Right lobe of liver (tissue), 6 donors: ENCODE measurements around the gene CLPSL2. TPM values are rescaled to one million over a fixed set of nuclear protein-coding genes. Genes with fewer than 3 reads are reported as not detected.

ENCODE experiments used
- ATAC-seq, 4 donors: fragments of 200-7000 bp; cut with Tn5 transposase; one replicate each; pipeline ENCODE4 v1.9.1; 2020; ENCODE audit warnings: mild to moderate bottlenecking in 4 of 4, moderate library complexity in 4 of 4
- DNase-seq, 3 donors: peaks; one replicate each; pipeline ENCODE4 v3.0.0-alpha.2; 2020
- H3K27ac ChIP-seq, 3 donors: fragments of 200-600 bp; one replicate each; pipeline ENCODE4 v1.8.0; 2022
- H3K27me3 ChIP-seq, 2 donors: fragments of 200-600 bp; one replicate each; pipeline ENCODE4 v1.8.0; 2022
- H3K36me3 ChIP-seq, 4 donors: fragments of 200-600 bp; sonication (generic) in 1 of 4; one replicate each; pipeline versions ENCODE4 v1.5.1 to v1.8.0; 2017 to 2022; ENCODE audit warnings: control low read depth in 1 of 4
- H3K4me1 ChIP-seq, 4 donors: fragments of 200-600 bp; sonication (generic) in 1 of 4; one replicate each; pipeline versions ENCODE4 v1.5.1 to v1.8.0; 2017 to 2022; ENCODE audit warnings: control low read depth in 1 of 4
- H3K4me3 ChIP-seq, 3 donors: fragments of 200-600 bp; one replicate each; pipeline ENCODE4 v1.8.0; 2022
- H3K9me3 ChIP-seq, 4 donors: fragments of 200-600 bp; sonication (generic) in 1 of 4; one replicate each; pipeline versions ENCODE4 v1.5.1 to v1.8.0; 2017 to 2022; ENCODE audit warnings: control low read depth in 1 of 4
- CTCF ChIP-seq, 4 donors: fragments of 200-600 bp in 3 of 4; fragments of 450-650 bp in 1 of 4; IDR thresholded peaks; one replicate each; pipeline versions ENCODE4 v1.5.1 to v1.8.0; 2016 to 2022; ENCODE audit warnings: antibody characterized with exemption in 4 of 4, mild to moderate bottlenecking in 2 of 4
- POLR2A ChIP-seq: fragments of 450-650 bp; IDR thresholded peaks from one replicate; pipeline ENCODE4 v1.6.1; 2017; ENCODE audit warnings: antibody characterized with exemption, mild to moderate bottlenecking
- WGBS: methylation state at CpG from one replicate; pipeline ENCODE4 v1.1.6; 2018; ENCODE audit warnings: low coverage, low lambda C conversion rate; ENCODE audit not compliant: insufficient coverage; ENCODE audit errors: missing lambda C conversion rate; 5-methylcytosine and 5-hydroxymethylcytosine counted together
- intact Hi-C, 2 donors: fragments of 100-400 bp; cut with DNase I; formaldehyde crosslinking; loops; one replicate each; pipeline versions ENCODE4 v1.11.2 to v1.14.1; 2022
- long read RNA-seq: library from polyadenylated mRNA; unstranded; transcript quantifications from one replicate; pipeline ENCODE4 v2.0.0, GENCODE V29; 2019
- total RNA-seq, 6 experiments: library from RNA; depleted of rRNA in 2 of 6; stranded (reverse); fragments of >200 nt in 2 of 6; fragmentation: NEBNext Ultra II Directional in 3 of 6; extraction: Animal tissue kit (Norgen Biotek cat#: 25700) in 3 of 6; gene quantifications; one replicate each; pipeline versions ENCODE4 v1.1.0 to v1.2.4, GENCODE V29; 2016 to 2023
- donor health status: DM: no; HTN: yes; CAD: no.
- donor health status: DM: no; HTN: no; CAD: no.
- donor health status: DM: no; HTN: no; CAD: no.
- donor health status: DM: no; HTN: yes; CAD: no.
- donor health status: DM: no; HTN: yes; CAD: no.

The CLPSL2 gene
- total RNA-seq, result not detected
- long read RNA-seq, result 0 reads

GRCh38 chr6:35776364-35777215 lies at the start of gene CLPSL2:
Gene CLPSL2, plus strand, starts transcription at chr6:35776598. Its CDS starts 21 bp downstream, at chr6:35776619.
- H3K9me3 ChIP-seq, result no peaks in the 10 kb centered on the region
- TF ChIP-seq POLR2A, result no peak
- TF ChIP-seq CTCF (IDR thresholded peaks at IDR 0.05), result no peak
- peaks cover 0 to 4% (median 0%) of the 10 kb centered on the region in 4 donors for H3K4me1 ChIP-seq
- WGBS, result 10% methylated on average over 27 of the region's 56 CpGs
- H3K27ac ChIP-seq, result no peak within 1 kb of the TSS
- H3K27me3 ChIP-seq, result peaks cover 0 to 7% of the 10 kb centered on the region in 2 donors
- peak within 1 kb of the TSS; percentile 25 to 45 (median 33) for H3K4me3 ChIP-seq
- DNase-seq (no peak), ATAC-seq (peak in 3 of 4 donors; percentile 22 to 50 (median 27))
- H3K36me3 ChIP-seq, result no peaks in the 10 kb centered on the region
- intact Hi-C loops, result no loop called here

GRCh38 chr6:35727231-35727934 lies 49.0 kb upstream of the CLPSL2 start:
- H3K9me3 ChIP-seq, result no peaks in the 10 kb centered on the region
- intact Hi-C loops, result no loop called here
- H3K36me3 ChIP-seq, result no peaks in the 10 kb centered on the region
- H3K27me3 ChIP-seq, result no peaks in the 10 kb centered on the region
- H3K27ac ChIP-seq, result peak overlapping the region; percentile 88 to 99 (median 98)
- peaks cover 5 to 90% (median 43%) of the 10 kb centered on the region in 4 donors for H3K4me1 ChIP-seq
- H3K4me3 ChIP-seq, result peak overlapping the region; percentile 44 to 64 (median 58)
- ATAC-seq (peak; percentile 10 to 26 (median 20)), DNase-seq (peak; percentile 87 to 95 (median 87))
- WGBS, result 8% methylated on average over 10 of the region's 29 CpGs
- no peak for TF ChIP-seq CTCF (IDR thresholded peaks at IDR 0.05)
- no peak for TF ChIP-seq POLR2A

GRCh38 chr6:35727935-35728682 lies 48.3 kb upstream of the CLPSL2 start:
- H3K4me3 ChIP-seq, result peak overlapping the region; percentile 44 to 64 (median 58)
- H3K9me3 ChIP-seq, result no peaks in the 10 kb centered on the region
- ATAC-seq (peak; percentile 39 to 57 (median 54)), DNase-seq (peak; percentile 93 to 96 (median 96))
- TF ChIP-seq CTCF (IDR thresholded peaks at IDR 0.05) (peak in 1 of 4 donors; percentile 6), POLR2A (peak; percentile 88)
- WGBS, result 3% methylated on average over 12 of the region's 57 CpGs
- peaks cover 10 to 90% (median 46%) of the 10 kb centered on the region in 4 donors for H3K4me1 ChIP-seq
- H3K27me3 ChIP-seq, result no peaks in the 10 kb centered on the region
- no peaks in the 10 kb centered on the region for H3K36me3 ChIP-seq
- H3K27ac ChIP-seq, result peak overlapping the region; percentile 88 to 99 (median 98)
- intact Hi-C loops, result no loop called here
